Tibial artery (tissue), 4 donors: ENCODE results near the gene FGF14.

Experiments used
- DNase-seq, 2 donors: peaks; one replicate each; pipeline ENCODE4 v3.0.0-alpha.2; 2019
- H3K27ac ChIP-seq, 2 donors: fragments of 200-600 bp; sonication (generic) in 1 of 2; 1 replicate in 1 of 2; 2 replicates in 1 of 2; pipeline ENCODE4 v1.5.1; 2018 to 2019; ENCODE audit warnings: mild to moderate bottlenecking in 1 of 2
- H3K27me3 ChIP-seq, 2 donors: fragments of 200-600 bp; sonication (generic) in 1 of 2; one replicate each; pipeline versions ENCODE4 v1.5.1 to v1.6.0; 2016 to 2019
- H3K36me3 ChIP-seq, 3 donors: fragments of 200-600 bp; sonication (generic) in 2 of 3; one replicate each; pipeline ENCODE4 v1.5.1; 2016 to 2019; ENCODE audit warnings: mild to moderate bottlenecking in 2 of 3
- H3K4me1 ChIP-seq, 4 donors: fragments of 200-600 bp; sonication (generic) in 2 of 4; 1 replicate in 3 of 4; 2 replicates in 1 of 4; pipeline ENCODE4 v1.5.1; 2016 to 2019
- H3K4me3 ChIP-seq, 2 donors: fragments of 200-600 bp; sonication (generic) in 1 of 2; 1 replicate in 1 of 2; 2 replicates in 1 of 2; pipeline ENCODE4 v1.5.1; 2018 to 2019; ENCODE audit warnings: mild to moderate bottlenecking in 2 of 2
- H3K9me3 ChIP-seq, 3 donors: fragments of 200-600 bp; sonication (generic) in 1 of 3; one replicate each; pipeline ENCODE4 v1.5.1; 2016 to 2019
- intact Hi-C: fragments of 100-400 bp; cut with DNase I; formaldehyde crosslinking; loops from one replicate; pipeline ENCODE4 v1.15.0; 2023; ENCODE audit warnings: low total_unique reads
- TF ChIP-seq, protein P1 (sequence below), 2 experiments: fragments of 200-600 bp in 1 of 2; fragments of 450-650 bp in 1 of 2; IDR thresholded peaks; one replicate each; pipeline ENCODE4 v1.5.1; 2017 to 2019; ENCODE audit warnings: antibody characterized with exemption in 2 of 2, mild to moderate bottlenecking in 1 of 2, moderate library complexity in 1 of 2

FGF14 gene

DNA sequence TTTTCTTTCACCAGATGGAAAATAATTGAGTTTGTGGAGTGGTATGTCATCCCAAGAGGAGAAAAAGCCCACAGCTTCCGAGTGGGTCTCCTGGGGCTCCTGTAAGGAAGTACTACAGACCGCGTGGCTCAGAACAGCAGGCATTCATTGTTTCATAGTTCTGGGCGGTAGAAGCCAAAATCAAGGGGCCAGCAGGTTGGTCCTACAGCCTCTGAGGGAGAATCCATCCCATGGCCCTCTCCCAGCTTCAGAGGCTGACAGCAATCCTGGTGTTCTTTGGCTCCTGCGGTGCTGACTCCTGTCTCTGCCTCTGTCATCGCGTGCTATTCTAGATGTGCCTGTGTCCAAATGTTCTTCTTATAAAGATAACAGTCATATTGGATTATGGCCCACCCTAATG, 362.6 kb downstream of the FGF14 start:
- Histone ChIP-seq H3K4me1 (no peaks in the 10 kb centered on the region), H3K9me3 (no peaks in the 10 kb centered on the region), H3K4me3 (no peak overlapping the region), H3K27ac (no peak overlapping the region), H3K36me3 (no peaks in the 10 kb centered on the region), H3K27me3 (no peaks in the 10 kb centered on the region)
- intact Hi-C loops: no loop called here
- no peak for DNase-seq
- TF ChIP-seq, protein P1, sequence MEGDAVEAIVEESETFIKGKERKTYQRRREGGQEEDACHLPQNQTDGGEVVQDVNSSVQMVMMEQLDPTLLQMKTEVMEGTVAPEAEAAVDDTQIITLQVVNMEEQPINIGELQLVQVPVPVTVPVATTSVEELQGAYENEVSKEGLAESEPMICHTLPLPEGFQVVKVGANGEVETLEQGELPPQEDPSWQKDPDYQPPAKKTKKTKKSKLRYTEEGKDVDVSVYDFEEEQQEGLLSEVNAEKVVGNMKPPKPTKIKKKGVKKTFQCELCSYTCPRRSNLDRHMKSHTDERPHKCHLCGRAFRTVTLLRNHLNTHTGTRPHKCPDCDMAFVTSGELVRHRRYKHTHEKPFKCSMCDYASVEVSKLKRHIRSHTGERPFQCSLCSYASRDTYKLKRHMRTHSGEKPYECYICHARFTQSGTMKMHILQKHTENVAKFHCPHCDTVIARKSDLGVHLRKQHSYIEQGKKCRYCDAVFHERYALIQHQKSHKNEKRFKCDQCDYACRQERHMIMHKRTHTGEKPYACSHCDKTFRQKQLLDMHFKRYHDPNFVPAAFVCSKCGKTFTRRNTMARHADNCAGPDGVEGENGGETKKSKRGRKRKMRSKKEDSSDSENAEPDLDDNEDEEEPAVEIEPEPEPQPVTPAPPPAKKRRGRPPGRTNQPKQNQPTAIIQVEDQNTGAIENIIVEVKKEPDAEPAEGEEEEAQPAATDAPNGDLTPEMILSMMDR (IDR thresholded peaks at IDR 0.05): no peak

DNA sequence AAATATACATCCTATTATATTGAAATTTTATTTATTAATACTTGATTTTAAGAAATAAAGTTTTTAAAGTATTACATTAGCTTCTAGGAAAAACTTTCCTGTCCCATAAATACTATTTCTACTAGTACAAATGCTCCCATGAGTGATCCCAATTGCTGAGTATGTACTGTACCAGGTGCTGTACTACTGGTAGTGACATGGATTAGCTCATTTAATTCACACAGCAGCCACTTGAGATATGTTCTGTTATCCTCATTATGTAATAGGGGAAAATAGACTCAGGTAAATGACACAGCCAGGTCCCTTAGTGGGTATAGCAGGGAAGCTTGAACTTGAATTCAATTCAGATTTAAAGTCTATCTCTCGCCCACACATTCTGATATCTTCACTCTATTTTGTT, 363.1 kb downstream of the FGF14 start:
- Histone ChIP-seq H3K4me3 (no peak overlapping the region), H3K27ac (no peak overlapping the region), H3K9me3 (no peaks in the 10 kb centered on the region), H3K4me1 (no peaks in the 10 kb centered on the region), H3K27me3 (no peaks in the 10 kb centered on the region), H3K36me3 (no peaks in the 10 kb centered on the region)
- TF ChIP-seq, protein P1 (IDR thresholded peaks at IDR 0.05): no peak
- intact Hi-C loops: no loop called here
- DNase-seq: no peak

DNA sequence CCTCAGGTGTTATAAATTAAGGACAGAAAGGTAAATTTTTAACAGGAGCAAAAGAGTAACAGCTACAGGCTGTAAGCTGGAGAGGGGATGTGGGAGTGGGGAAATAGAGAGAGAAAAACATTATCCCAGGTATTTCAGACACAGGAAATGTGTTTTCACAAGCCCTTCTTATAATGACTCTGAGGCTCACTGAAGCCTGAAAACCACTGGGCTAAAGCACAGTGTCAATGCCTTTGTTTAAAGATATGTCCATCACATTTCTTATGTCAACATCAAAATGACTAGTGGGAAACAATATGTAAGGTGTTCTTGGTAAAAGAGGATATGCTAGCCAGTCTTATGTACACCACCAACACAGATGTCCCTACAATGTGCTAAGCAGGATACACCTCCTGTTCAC, 365.9 kb downstream of the FGF14 start:
- DNase-seq: no peak
- no peaks in the 10 kb centered on the region for H3K4me1 ChIP-seq
- H3K27me3 ChIP-seq: no peaks in the 10 kb centered on the region
- TF ChIP-seq, protein P1 (IDR thresholded peaks at IDR 0.05): no peak
- intact Hi-C loops: no loop called here
- no peaks in the 10 kb centered on the region for H3K9me3 ChIP-seq
- H3K4me3 ChIP-seq: no peak overlapping the region
- no peaks in the 10 kb centered on the region for H3K36me3 ChIP-seq
- H3K27ac ChIP-seq: no peak overlapping the region

DNA sequence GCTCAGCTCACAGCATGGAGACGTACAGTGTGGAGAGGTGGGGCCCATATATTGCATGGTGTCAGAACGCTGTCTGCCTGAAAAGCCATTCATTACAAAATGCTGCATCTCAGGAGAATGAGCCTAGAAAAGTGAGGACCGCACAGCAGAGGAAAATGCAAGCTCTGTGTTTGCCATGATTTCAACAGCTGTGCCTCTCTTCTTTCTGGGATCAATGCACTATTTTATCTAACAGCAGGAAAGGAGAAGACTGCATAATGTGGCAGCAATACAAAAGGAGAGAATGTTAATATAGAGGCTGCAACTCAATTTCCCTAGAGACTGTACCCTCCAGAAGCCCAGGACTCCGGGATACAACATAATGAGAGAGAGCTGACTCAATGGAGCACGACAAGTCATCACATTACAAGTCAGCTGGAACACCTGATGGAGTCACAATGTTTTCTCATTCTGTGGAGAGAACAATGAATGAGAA, 368.0 kb downstream of the FGF14 start:
- Histone ChIP-seq H3K27me3 (no peaks in the 10 kb centered on the region), H3K36me3 (no peaks in the 10 kb centered on the region), H3K9me3 (no peaks in the 10 kb centered on the region), H3K4me3 (no peak overlapping the region), H3K4me1 (no peaks in the 10 kb centered on the region), H3K27ac (no peak overlapping the region)
- no peak for DNase-seq
- intact Hi-C loops: no loop called here
- TF ChIP-seq, protein P1 (IDR thresholded peaks at IDR 0.05): no peak

DNA sequence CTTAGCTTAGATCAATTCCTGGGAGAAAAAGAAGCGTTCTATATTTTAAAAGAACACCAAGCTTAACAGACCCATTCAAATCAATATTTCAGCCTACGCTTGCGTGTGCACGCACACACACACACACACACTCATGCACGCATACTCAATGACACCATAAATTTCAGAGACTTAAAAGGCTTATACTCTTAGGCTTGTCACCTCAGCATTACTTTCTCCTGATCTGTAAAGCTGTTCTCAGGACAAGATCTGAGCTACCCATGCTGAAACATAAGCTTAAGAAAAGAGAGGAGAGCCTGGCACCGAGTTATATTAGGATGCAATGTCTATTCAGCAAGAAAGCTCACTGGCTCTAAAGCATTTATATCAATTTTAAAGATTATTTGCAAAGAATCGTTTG, 368.5 kb downstream of the FGF14 start:
- intact Hi-C loops: no loop called here
- H3K27ac ChIP-seq: no peak overlapping the region
- H3K9me3 ChIP-seq: no peaks in the 10 kb centered on the region
- no peak overlapping the region for H3K4me3 ChIP-seq
- no peaks in the 10 kb centered on the region for H3K36me3 ChIP-seq
- TF ChIP-seq, protein P1 (IDR thresholded peaks at IDR 0.05): no peak
- no peaks in the 10 kb centered on the region for H3K4me1 ChIP-seq
- DNase-seq: no peak
- no peaks in the 10 kb centered on the region for H3K27me3 ChIP-seq

DNA sequence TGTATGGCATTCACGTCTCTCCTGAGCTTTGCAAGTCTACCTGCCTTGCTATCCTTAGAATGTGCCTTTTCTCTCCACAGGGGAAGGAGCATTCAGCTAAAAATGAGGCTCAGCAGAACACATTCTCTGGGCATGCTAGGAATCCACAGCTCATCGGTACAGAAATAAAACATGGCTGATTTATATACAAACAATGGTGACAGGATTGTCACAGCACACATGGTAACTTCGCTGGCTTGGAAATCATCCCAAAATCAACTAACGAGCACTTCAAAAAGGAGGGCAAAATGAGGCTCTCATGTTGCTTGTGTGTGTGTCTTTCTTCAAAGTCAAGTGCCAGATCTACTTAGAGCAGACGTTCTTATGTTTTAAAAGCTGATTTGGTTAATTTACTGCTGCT, 373.0 kb downstream of the FGF14 start:
- H3K9me3 ChIP-seq: no peaks in the 10 kb centered on the region
- intact Hi-C loops: no loop called here
- no peak for DNase-seq
- peaks cover 0 to 6% (median 0%) of the 10 kb centered on the region in 4 donors for H3K4me1 ChIP-seq
- H3K4me3 ChIP-seq: no peak overlapping the region
- TF ChIP-seq, protein P1 (IDR thresholded peaks at IDR 0.05): no peak
- H3K36me3 ChIP-seq: no peaks in the 10 kb centered on the region
- no peaks in the 10 kb centered on the region for H3K27me3 ChIP-seq
- no peak overlapping the region for H3K27ac ChIP-seq
